HG03342 (cell line): ENCODE results near the gene GPR143.
"Not testable (repeated sequence)": the region's sequence is repeated elsewhere in the genome, so short reads cannot be mapped to it uniquely, and the experiment has no call there.

Source experiments
- ATAC-seq: cut with Tn5 transposase; IDR thresholded peaks from one replicate; pipeline ENCODE4 v1.9.1; 2021; ENCODE audit warnings: mild to moderate bottlenecking, moderate library complexity; ENCODE audit not compliant: unreplicated experiment

Gene GPR143

GRCh38 chrX:9765737-9766097 is at the start of gene GPR143:
TSS of gene GPR143 (minus strand) at chrX:9765847. CDS start at chrX:9765817, 30 bp downstream.
- ATAC-seq, result no peak

DNA sequence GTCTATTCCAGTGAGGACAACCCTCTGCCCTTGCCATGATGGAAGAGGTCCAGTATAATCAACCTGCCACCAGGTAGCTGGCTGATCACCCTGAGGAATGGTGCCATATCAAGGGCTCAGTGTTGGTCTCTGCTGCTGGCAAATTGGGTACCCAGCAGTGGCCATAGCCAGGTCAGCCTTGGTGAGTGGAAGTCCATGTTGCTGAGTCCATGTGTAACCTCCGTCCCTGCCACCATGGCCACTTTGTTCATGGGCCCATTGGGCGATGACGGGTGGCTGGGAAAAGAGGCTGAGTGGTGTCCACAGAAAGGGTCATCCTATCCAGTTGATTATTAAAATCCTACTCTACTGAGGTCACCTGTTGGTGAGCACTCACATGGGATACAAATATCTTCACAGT is 45.4 kb upstream of the GPR143 start:
- not testable (repeated sequence) for ATAC-seq

DNA sequence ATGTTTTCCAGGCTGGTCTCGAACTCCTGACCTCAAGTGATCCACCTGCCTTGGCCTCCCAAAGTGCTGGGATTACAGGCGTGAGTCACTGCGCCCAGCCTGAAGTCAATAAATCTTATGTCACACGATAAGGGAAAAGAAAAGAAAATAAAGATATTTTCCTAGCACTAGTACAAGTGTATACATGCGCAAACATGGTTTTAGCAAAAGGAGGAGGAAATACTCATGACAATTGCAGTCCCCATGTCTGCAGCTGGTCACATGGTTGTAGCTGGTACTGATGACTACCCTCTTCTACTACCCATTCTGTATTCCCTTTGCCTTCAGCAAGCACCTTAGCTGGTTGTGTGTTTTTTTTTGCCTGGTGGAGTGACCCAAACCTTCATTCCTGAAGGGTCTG is 44.2 kb upstream of the GPR143 start:
- not testable (repeated sequence) for ATAC-seq

GRCh38 chrX:9807355-9808182 is 41.9 kb upstream of the GPR143 start:
- ATAC-seq, result no peak

DNA sequence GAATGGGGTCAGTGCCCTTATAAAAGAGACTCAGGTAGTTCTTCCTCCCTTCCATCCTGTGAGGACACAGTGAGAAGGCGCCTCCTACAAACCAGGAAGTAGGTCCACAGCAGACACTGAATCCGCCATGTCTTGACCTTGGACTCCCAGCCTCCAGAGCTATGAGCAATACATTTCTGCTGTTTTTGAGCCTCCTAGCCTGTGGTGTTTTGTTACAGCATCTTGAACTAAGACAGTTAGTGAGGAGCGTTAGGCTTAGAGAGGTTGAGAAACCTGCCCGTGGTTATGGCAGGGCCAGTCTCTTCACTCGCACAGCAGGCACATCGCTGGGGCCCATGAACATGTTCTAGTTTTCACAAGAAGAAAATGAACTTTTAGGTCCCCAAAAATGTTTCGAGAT is 40.3 kb upstream of the GPR143 start:
- ATAC-seq, result no peak

GRCh38 chrX:9804444-9804843 is 38.8 kb upstream of the GPR143 start:
- ATAC-seq, result no peak

DNA sequence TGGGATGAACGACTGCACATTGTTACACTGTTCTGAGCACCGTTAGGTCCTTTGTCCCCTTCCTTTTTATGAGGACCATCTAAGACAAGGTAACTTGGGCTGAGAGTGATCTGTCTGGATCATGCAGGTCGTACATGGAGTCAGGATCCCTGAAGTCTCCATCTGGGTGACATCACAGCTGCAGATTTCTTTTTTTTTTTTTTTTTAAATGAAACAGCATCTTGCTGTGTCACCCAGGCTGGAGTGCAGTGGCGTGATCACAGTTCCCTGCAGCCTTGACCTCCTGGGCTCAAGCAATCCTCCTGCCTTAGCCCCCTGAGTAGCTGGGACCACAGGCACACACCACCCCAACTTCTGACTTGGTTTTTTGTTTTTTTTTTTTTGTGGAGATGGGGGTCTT is 37.1 kb upstream of the GPR143 start:
- ATAC-seq, result no peak

DNA sequence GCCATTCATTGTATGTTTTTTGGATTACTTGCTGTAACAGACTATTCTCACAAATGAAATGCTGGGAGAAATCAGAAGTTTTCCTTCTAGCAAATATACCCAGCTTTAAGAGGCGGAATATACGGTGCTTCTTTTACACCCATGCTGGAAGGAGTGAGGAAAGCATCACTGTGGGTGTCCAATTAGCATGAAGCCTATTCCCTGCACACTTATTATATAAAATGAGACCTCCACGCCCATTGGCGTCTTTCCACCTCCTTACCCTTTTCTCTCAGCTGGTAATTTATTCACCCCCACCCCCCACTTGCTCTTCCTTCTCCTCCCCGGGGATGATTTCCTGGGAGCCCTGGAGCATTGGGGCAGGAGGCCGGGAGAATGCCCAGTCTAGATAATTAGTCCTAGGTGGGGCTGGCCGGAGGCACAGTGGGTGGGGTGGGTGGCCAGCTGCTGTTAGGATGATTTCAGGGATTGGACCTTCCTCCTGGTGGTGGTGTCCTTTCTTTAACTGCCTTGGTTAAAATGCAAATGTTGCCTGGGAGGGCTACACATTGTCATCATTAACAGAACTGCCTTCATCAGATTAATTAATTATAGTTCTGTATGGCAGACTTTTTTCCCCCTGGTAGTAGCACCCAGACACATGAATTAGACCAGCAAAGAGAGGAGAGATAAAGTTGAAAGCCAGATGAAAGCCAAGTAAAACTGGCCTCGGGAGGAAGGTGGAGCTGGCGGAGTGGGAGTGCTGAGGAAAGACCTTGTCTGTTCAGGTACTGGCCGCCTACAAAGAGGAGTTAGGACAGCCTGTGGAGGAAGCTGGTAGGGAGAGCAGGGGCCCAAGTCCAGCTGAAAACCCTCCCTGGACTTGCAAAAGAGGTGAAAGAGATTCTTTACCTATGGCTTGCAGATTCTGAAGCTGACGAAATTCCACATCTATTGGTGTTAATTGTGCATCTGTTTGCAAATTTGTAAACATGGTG is 32.0 kb upstream of the GPR143 start:
- ATAC-seq, result no peak

DNA sequence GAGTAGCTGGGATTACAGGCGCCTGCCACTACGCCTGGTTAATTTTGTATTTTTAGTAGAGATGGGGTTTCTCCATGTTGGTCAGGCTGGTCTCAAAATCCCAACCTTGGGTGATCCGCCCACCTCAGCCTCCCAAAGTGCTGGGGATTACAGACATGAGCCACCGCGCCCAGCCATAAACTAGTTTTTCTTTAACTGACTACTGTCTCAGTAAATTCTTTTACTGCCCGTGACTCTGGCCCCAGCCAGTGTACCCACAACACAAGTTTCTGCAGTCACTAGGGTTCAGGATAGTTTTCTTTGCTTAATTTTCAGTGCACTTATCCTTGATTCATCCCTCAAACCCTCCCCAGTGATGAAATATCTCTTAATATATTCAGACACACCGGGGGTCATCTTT is 28.8 kb upstream of the GPR143 start:
- ATAC-seq, result no peak

DNA sequence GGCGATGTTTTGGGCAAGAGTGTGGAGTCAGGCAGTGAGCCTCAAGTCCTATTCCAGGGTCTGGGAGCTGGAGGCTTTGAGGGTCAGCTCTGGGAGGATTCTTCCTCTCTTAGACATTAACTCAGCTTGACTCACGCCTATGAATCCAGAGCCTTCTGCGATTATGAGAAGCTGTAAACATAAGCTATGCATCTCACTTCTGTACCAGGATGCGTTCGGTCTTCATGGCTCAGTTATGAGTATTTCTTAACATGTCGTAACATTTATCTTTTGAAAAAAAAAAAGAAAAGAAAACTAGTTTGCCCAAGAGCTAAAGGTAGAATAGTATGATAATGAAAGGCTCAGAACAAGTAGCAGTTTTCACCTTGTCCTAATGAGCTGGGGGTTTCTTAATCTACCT is 25.2 kb upstream of the GPR143 start:
- ATAC-seq, result no peak

- no peak for ATAC-seq
Measured at GRCh38 chrX:9789555-9789954, 23.9 kb upstream of the GPR143 start.

GRCh38 chrX:9788911-9789310 is 23.3 kb upstream of the GPR143 start:
- no peak for ATAC-seq

GRCh38 chrX:9786798-9787635 is 21.4 kb upstream of the GPR143 start:
- no peak for ATAC-seq

GRCh38 chrX:9785944-9786797 is 20.5 kb upstream of the GPR143 start, which contains the start of gene SHROOM2:
TSS of gene SHROOM2 (plus strand) at chrX:9786429. CDS start at chrX:9786546, 117 bp downstream.
- no peak for ATAC-seq

DNA sequence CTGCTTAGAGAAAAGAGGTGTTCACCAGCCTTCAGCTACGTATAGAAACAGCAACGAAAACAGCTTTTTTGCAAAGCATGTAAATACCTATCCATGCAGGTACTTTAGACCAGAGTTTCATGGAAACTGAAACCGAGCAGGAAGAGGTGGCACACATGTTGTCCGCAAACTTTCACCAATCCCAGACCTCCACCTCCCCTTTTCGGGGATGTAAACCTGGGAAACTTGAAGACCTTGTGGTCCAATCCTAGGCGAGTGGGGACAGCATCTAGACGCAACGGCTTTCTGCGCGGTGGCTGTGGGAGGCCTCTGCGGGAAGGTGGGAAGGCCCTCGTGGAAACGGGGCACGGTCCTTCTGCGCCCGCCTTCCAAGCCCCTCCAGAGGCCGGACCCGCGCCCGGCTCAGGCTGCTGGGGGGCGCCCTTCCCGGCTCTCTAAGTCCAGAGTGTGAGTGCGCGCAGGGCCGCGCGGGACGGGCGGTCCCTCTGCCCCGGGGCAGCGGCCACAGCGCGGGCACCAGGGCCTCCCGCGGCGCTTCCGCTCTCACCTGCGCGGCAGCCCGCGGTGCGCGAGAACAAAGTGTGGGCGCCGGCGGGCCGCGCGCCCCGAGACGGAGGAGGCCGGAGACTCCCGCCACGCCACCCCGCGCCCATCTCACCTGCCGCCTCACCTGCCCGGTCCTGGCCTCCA is 19.8 kb upstream of the GPR143 start:
- no peak for ATAC-seq

DNA sequence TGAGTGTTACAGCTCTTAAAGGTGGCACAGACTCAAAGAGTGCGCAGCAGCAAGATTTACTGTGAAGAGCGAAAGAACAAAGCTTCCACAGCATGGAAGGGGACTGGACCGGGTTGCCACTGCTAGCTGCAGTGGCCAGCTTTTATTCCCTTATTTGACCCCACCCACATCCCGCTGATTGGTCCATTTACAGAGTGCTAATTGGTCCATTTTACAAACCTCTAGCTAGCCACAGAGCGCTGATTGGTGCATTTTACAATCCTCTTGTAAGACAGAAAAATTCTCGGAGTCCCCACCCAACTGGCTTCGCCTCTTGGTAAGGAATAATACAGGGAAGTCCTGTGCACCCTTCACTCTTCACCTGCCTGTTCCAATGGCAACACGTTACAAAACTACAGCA is 18.7 kb upstream of the GPR143 start:
- no peak for ATAC-seq

- no peak for ATAC-seq
Measured at GRCh38 chrX:9781941-9782340, 16.3 kb upstream of the GPR143 start.

DNA sequence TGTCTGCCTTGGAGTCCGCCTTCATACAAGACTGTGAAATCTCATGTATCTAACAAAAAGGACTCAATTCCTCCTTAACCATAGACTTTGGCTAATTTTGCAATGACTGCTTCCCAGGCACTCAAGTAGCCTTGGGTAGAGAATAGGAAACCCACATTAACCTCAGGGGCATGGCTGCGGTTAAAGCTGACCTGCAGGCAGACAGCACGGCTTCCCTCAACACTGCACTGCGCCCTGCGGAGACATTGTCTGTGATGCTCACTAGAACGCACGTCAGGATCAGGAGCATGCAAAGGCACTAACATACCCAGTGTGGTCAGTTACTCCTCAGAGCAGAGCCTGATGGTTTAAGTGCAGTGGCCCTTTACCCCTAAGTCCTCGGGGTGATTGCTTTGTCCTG is 10.3 kb upstream of the GPR143 start:
- ATAC-seq, result no peak

- ATAC-seq, result no peak
Measured at GRCh38 chrX:9772943-9773342, 7.3 kb upstream of the GPR143 start.
